Heart right ventricle (tissue), 16 donors: ENCODE measurements around the gene CD9. TPM values are rescaled to one million over a fixed set of nuclear protein-coding genes. Genes with fewer than 3 reads are reported as not detected.

ENCODE experiments used
- ATAC-seq, 8 donors: fragments of 200-7000 bp; cut with Tn5 transposase; one replicate each; pipeline ENCODE4 v1.9.1; 2020; ENCODE audit warnings: mild to moderate bottlenecking in 8 of 8, moderate library complexity in 8 of 8, moderate number of reproducible peaks in 1 of 8
- DNase-seq, 2 donors: peaks; one replicate each; pipeline ENCODE4 v3.0.0-alpha.2; 2020
- H3K27ac ChIP-seq, 10 donors: fragments of 200-600 bp; sonication (generic) in 2 of 10; one replicate each; pipeline versions ENCODE4 v1.5.0 to v1.8.0; 2020 to 2022; ENCODE audit warnings: mild to moderate bottlenecking in 3 of 10
- H3K27me3 ChIP-seq, 7 donors: fragments of 200-600 bp; one replicate each; pipeline ENCODE4 v1.8.0; 2021 to 2022; ENCODE audit warnings: mild to moderate bottlenecking in 2 of 7
- H3K36me3 ChIP-seq, 9 donors: fragments of 200-600 bp; sonication (generic) in 1 of 9; one replicate each; pipeline versions ENCODE4 v1.5.0 to v1.8.0; 2020 to 2022; ENCODE audit warnings: mild to moderate bottlenecking in 2 of 9
- H3K4me1 ChIP-seq, 9 donors: fragments of 200-600 bp; sonication (generic) in 1 of 9; one replicate each; pipeline versions ENCODE4 v1.5.0 to v1.8.0; 2020 to 2022; ENCODE audit warnings: mild to moderate bottlenecking in 4 of 9
- H3K4me3 ChIP-seq, 10 donors: fragments of 200-600 bp; sonication (generic) in 2 of 10; one replicate each; pipeline versions ENCODE4 v1.5.0 to v1.8.0; 2020 to 2022; ENCODE audit warnings: mild to moderate bottlenecking in 7 of 10, moderate library complexity in 2 of 10
- H3K9me3 ChIP-seq, 11 donors: fragments of 200-600 bp in 10 of 11; sonication (generic) in 2 of 11; one replicate each; pipeline versions ENCODE4 v1.5.0 to v1.8.0; 2013 to 2022; ENCODE audit warnings: mild to moderate bottlenecking in 2 of 11, control low read depth in 1 of 11, moderate library complexity in 1 of 11
- WGBS, 2 donors: extraction: QIAGEN DNeasy Blood & Tissue Kit; methylation state at CpG; one replicate each; pipeline ENCODE4 v1.1.7; 2013; ENCODE audit warnings: inconsistent platforms in 1 of 2; 5-methylcytosine and 5-hydroxymethylcytosine counted together
- intact Hi-C, 10 donors: fragments of 100-400 bp; cut with DNase I; formaldehyde crosslinking; loops; one replicate each; pipeline versions ENCODE4 v1.11.1 to v1.14.2; 2022
- long read RNA-seq, 3 donors: library from polyadenylated mRNA; unstranded; transcript quantifications; one replicate each; pipeline ENCODE4 v2.0.0, GENCODE V29; 2020 to 2021
- polyA plus RNA-seq, 2 donors: library from polyadenylated mRNA; stranded (reverse); fragments of 200-250 nt; gene quantifications; one replicate each; pipeline ENCODE4 v1.2.3, GENCODE V29; 2013
- total RNA-seq, 10 donors: library from RNA; stranded (reverse); fragmentation: NEBNext Ultra II Directional in 3 of 10; extraction: Animal tissue kit (Norgen Biotek cat#: 25700) in 3 of 10; gene quantifications; one replicate each; pipeline versions ENCODE4 v1.2.1 to v1.2.4, GENCODE V29; 2021 to 2023
- TF ChIP-seq, protein P1 (sequence below), 9 donors: fragments of 200-600 bp; sonication (generic) in 2 of 9; IDR thresholded peaks; one replicate each; pipeline versions ENCODE4 v1.5.0 to v1.8.0; 2021 to 2022; ENCODE audit warnings: antibody characterized with exemption in 9 of 9, mild to moderate bottlenecking in 5 of 9, moderate library complexity in 1 of 9
- donor health status: Arrhythmogenic right ventricular cardiomyopathy.
- donor health status: ischemic (EF 13 %, LVEDD 7.1; RV severe dilation, severe dysfunction).
- donor health status: healthy with polysubstance abuse.
- donor health status: DM: no; HTN: yes; CAD: no.
- donor health status: DM: no; HTN: no; CAD: no.
- donor health status: ischemic (EF 25% LVEDD 6.9; RV normal size, moderate dysfunction).
- donor health status: ischemic (EF 25% LVEDD 5.7; RV mildly dilated, moderate dysfunction).
- donor health status: healthy.
- donor health status: DM: yes; HTN: yes; CAD: no.
- donor health status: Ischemic cardiomyopathy.
- donor health status: ischemic (EF 35%, LVEDD 5.7; RV mildly dilated, moderate dysfunction).
- donor health status: nonischemic (EF 11% LVEDD 7.7; RV severe dilation, severe dysfunction).
- donor health status: DM: yes; HTN: yes; CAD: no.
- donor health status: PGD.
- donor health status: ischemic (EF 29% LVEDD 5.4; RV normal size, mild dysfunction).
- donor health status: nonischemic (EF 23%, LVEDD 6.1; RV moderate dilation, normal function).

Gene CD9, protein sequence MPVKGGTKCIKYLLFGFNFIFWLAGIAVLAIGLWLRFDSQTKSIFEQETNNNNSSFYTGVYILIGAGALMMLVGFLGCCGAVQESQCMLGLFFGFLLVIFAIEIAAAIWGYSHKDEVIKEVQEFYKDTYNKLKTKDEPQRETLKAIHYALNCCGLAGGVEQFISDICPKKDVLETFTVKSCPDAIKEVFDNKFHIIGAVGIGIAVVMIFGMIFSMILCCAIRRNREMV
- 10 to 100 TPM; 24.8 to 70.4 (median 52.8) TPM for total RNA-seq
- polyA plus RNA-seq, result 100 to 1,000 TPM in 1 of 2 donors, 10 to 100 TPM in 1; 52.3 to 109 TPM
- long read RNA-seq, donor 1, transcript CD9-201 (8 exons, 1,218 nt), result major isoform, 30 of 35 reads
- long read RNA-seq, donor 1, partial matches to known transcripts, result 0 of 35 reads
- long read RNA-seq, donor 1, other reads (novel, unspliced or antisense), result 5 of 35 reads
- long read RNA-seq, donor 2, transcript CD9-201 (8 exons, 1,218 nt), result major isoform, 62 of 70 reads
- long read RNA-seq, donor 2, partial matches to known transcripts, result 1 of 70 reads
- long read RNA-seq, donor 2, other reads (novel, unspliced or antisense), result 5 of 70 reads
- long read RNA-seq, donor 3, transcript CD9-201 (8 exons, 1,218 nt), result major isoform, 90 of 102 reads
- long read RNA-seq, donor 3, partial matches to known transcripts, result 6 of 102 reads
- long read RNA-seq, donor 3, other reads (novel, unspliced or antisense), result 3 of 102 reads

DNA sequence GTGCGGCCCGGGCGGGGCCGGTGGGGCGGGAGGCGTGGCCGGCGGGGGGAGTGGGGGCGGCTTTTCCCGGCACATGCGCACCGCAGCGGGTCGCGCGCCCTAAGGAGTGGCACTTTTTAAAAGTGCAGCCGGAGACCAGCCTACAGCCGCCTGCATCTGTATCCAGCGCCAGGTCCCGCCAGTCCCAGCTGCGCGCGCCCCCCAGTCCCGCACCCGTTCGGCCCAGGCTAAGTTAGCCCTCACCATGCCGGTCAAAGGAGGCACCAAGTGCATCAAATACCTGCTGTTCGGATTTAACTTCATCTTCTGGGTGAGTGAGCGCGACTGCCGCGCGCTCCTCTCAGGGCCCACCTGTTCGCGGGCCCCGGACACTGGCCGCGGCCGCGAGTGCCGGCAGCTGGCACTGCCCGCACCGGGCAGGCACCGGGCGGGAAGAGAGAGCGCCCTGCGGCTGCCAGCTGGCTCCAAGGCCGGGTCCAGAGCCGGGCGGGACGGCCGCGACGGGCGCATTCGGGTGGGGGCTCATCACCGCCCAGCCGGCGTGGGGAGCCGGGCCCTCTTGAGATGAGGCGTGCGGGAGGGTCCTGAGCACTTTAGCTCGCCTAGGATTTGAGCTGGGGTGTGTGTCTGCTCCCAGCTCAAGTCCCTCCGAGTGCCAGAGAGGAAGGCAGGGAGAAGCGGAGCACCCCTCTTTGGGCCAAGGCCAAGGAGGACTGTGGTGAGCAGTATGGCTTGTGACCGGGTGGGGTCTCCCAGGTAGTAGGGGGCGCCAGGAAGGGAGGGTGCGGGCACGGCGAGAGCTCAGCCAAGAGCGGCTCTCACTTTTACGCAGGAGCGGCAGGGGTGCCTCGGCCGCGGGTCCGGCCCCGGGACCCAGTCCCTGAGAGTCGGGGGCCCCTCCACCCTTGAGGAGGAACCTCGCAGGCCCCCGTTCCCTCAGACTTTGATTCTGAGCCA, at the start of gene CD9:
CD9 (plus strand) TSS at position 145 of the 957 bp plus-strand sequence; CDS start at position 245, 100 bp downstream.
- H3K4me1 ChIP-seq, result peaks cover 12 to 76% (median 60%) of the 10 kb centered on the region in 9 donors

DNA sequence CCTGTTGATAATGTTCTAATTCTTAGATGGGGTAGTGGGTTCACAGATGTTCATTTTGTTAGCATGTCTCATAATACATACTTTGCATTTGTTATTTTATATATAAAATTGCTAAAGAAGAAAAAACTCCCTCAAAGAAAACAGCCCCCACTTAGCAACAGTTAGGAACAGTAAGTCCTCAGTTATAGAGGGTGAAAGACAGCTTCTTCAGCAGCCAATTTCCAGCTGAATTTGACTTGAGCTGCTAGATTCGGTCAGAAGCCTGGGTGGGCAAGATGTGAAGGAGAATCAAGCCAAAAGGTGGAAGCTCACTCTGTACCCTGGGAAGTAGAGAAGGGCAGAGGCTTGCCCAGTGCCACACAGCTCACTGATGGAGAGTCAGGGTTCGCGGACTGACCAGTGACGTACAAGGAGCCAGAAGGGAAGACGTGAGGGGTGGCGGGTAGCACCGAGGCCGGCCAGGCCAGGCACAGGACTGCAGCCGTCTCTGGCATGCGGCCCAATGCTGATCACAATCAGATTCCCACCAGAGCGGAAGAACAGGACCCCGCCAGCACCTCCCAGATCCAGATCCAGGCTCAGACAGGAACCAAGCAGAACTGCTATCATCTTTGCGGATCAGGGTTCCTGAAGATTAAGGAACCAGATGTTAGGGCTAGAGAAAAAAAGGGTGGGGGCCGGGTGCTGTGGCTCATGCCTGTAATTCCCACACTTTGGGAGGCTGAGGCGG, 45.3 kb upstream of the CD9 start:
- 48 to 53% methylated on average over 15 of the region's 15 CpGs for WGBS, 2 donors
- TF ChIP-seq, protein P1, sequence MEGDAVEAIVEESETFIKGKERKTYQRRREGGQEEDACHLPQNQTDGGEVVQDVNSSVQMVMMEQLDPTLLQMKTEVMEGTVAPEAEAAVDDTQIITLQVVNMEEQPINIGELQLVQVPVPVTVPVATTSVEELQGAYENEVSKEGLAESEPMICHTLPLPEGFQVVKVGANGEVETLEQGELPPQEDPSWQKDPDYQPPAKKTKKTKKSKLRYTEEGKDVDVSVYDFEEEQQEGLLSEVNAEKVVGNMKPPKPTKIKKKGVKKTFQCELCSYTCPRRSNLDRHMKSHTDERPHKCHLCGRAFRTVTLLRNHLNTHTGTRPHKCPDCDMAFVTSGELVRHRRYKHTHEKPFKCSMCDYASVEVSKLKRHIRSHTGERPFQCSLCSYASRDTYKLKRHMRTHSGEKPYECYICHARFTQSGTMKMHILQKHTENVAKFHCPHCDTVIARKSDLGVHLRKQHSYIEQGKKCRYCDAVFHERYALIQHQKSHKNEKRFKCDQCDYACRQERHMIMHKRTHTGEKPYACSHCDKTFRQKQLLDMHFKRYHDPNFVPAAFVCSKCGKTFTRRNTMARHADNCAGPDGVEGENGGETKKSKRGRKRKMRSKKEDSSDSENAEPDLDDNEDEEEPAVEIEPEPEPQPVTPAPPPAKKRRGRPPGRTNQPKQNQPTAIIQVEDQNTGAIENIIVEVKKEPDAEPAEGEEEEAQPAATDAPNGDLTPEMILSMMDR (IDR thresholded peaks at IDR 0.05), result no peak
- Histone ChIP-seq H3K4me1 (peaks cover 0 to 42% (median 9%) of the 10 kb centered on the region in 9 donors), H3K9me3 (no peaks in the 10 kb centered on the region), H3K36me3 (no peaks in the 10 kb centered on the region), H3K27ac (peak overlapping the region; percentile 10 to 87 (median 72)), H3K4me3 (no peak overlapping the region), H3K27me3 (peaks cover 0 to 16% (median 0%) of the 10 kb centered on the region in 7 donors)
- intact Hi-C loops, result loop anchor here in 3 of 10 donors (2.0 kb wide), 2 partner anchors 16 to 30 kb away; partner anchors contain the start of gene VWF (in 2 of the 3)
- peak; percentile 83 to 89 for DNase-seq
- peak; percentile 84 to 97 (median 95) for ATAC-seq

More for the DNA sequence above, at the start of gene CD9:
- Histone ChIP-seq H3K36me3 (no peaks in the 10 kb centered on the region), H3K27me3 (peaks cover 0 to 37% (median 0%) of the 10 kb centered on the region in 7 donors), H3K27ac (peak within 1 kb of the TSS; percentile 89 to 99 (median 95)), H3K4me3 (peak within 1 kb of the TSS; percentile 65 to 99 (median 90)), H3K9me3 (no peaks in the 10 kb centered on the region)
- intact Hi-C loops, result no loop called here
- DNase-seq (peak; percentile 74 to 75), ATAC-seq (peak; percentile 37 to 69 (median 51))
- WGBS, 2 donors, result 1% methylated on average over 76 of the region's 81 CpGs
- TF ChIP-seq, protein P1 (IDR thresholded peaks at IDR 0.05), result no peak

DNA sequence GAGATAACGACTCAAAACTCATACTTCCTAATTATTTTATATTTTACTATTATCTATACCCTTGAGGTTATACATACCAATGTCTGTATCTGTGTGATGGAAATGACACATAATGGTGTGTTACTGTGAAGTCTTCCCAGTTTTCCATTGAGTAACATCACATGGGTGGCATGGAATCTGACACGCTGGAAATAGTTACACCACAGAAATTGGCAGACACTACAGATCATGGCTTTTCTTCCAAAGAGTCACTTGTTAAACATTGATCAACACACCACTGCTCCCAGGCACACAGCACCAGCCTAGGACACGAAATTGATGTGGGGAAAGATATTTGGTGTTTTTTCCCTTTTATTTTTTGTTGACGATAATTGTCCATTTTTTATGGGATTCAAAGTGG, 42.7 kb upstream of the CD9 start:
- DNase-seq (no peak), ATAC-seq (no peak)
- Histone ChIP-seq H3K4me1 (peaks cover 0 to 63% (median 27%) of the 10 kb centered on the region in 9 donors), H3K27me3 (peaks cover 0 to 16% (median 0%) of the 10 kb centered on the region in 7 donors), H3K4me3 (no peak overlapping the region), H3K9me3 (no peaks in the 10 kb centered on the region), H3K36me3 (no peaks in the 10 kb centered on the region), H3K27ac (no peak overlapping the region)
- TF ChIP-seq, protein P1 (IDR thresholded peaks at IDR 0.05), result no peak
- 95 to 97% methylated on average over 4 of the region's 4 CpGs for WGBS, 2 donors
- intact Hi-C loops, result no loop called here
